ENCODE results near the gene MED15.

Gene MED15

DNA sequence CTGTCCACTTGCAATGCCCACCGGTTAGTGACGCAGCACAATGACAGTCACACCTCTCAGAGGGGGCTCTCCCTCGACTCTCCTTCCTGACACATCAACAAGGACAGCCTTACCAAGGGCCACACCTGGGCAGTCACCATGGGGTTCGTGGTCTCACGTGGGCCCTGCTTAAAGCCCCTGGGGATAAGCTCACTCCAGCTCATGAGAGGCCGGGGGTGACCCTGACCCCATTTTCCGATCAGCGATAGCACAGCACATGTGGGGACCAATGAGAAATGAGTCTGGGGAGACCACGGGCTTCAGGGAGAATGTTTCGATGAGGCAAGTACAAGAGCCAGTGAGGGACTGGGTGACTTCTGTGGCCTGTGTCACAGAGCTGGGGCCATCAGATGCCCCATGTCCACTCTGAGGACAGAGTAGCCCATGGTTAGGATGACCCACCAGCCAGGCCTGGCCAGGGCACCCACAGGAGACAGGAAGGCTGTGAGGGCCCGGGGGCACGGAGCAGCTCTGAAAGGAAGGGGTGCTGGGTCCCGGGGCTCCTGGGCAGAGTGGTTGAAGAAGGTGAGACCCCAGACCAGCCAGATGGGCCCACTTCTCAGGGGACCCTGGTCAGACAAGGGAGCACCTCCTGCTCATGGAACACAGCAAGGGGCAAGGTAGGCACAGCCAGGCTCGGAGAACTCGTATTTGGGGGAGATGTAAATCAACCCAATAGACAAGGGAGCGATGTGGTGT is 128.8 kb downstream of the MED15 start:
- no peaks in the 10 kb centered on the region for H3K27me3 ChIP-seq (ENCODE audit: control insufficient read depth in 2 of 2, insufficient read depth in 2 of 2, low read length in 2 of 2)
- no peaks in the 10 kb centered on the region for H3K4me1 ChIP-seq (ENCODE audit: control insufficient read depth in 2 of 2, insufficient read depth in 2 of 2, low read length in 2 of 2)

DNA sequence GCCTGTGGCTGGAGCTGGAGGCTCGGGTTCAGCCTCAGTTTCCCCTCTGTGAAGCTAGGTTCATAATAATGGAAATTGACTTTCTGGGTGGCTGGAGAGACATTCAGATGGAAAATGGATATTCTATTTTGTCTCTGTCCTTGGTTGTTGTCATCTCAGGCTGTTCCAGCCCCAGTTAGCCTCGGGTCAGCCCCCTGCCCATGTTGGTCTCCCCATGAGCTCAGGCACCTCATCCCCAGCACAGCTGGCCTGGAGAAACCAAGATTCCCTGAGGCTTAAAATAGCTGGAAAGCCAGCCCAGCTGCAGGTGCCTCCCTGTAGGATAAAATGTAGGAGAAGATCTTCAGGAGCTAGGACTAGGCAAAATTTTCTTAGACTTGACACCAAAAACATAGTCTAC is 129.5 kb downstream of the MED15 start:
- Histone ChIP-seq H3K4me1 (ENCODE audit: control insufficient read depth in 2 of 2, insufficient read depth in 2 of 2, low read length in 2 of 2) (no peaks in the 10 kb centered on the region), H3K9ac (ENCODE audit: low read depth in 1 of 2, low read length in 2 of 2) (no peak overlapping the region), H3K27ac (ENCODE audit: low read depth in 2 of 2, low read length in 2 of 2) (no peak overlapping the region), H3K36me3 (ENCODE audit: control insufficient read depth in 2 of 2, insufficient read depth in 2 of 2, low read length in 2 of 2) (no peaks in the 10 kb centered on the region), H3K4me3 (ENCODE audit: low read length in 2 of 2) (no peak overlapping the region), H3K9me3 (ENCODE audit: control insufficient read depth in 2 of 2, low read length in 2 of 2) (no peaks in the 10 kb centered on the region), H3K27me3 (ENCODE audit: control insufficient read depth in 2 of 2, insufficient read depth in 2 of 2, low read length in 2 of 2) (no peaks in the 10 kb centered on the region)

More for the DNA sequence above, 128.8 kb downstream of the MED15 start:
- no peak overlapping the region for H3K9ac ChIP-seq (ENCODE audit: low read depth in 1 of 2, low read length in 2 of 2)
- H3K4me3 ChIP-seq (ENCODE audit: low read length in 2 of 2) = no peak overlapping the region
- H3K9me3 ChIP-seq (ENCODE audit: control insufficient read depth in 2 of 2, low read length in 2 of 2) = no peaks in the 10 kb centered on the region
- H3K27ac ChIP-seq (ENCODE audit: low read depth in 2 of 2, low read length in 2 of 2) = no peak overlapping the region
- no peaks in the 10 kb centered on the region for H3K36me3 ChIP-seq (ENCODE audit: control insufficient read depth in 2 of 2, insufficient read depth in 2 of 2, low read length in 2 of 2)

Measured in mucosa of rectum (tissue), 2 donors.